GM19238 (cell line): ENCODE measurements around the gene SPEM3.

ENCODE experiments used
- DNase-seq: peaks from one replicate; pipeline ENCODE4 v3.0.0; 2011; ENCODE audit warnings: low spot score; ENCODE audit not compliant: insufficient read length

Gene SPEM3

DNA sequence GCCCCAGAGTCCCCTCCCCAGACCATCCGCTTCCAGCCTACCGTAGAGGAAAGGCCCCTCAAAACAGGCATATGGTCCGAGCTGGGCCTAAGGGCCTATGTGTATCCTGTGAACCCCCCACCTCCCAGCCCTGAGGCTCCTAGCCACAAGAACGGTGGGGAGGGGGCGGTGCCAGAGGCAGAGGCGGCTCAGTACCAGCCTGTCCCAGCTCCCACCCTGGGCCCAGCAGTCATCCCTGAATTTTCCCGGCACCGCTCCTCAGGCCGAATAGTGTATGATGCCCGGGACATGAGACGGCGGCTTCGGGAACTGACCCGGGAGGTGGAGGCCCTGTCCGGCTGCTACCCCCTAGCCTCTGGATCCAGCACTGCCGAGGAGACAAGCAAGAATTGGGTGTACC lies 7.5 kb upstream of the SPEM3 start:
- DNase-seq, result no peak

GRCh38 chr17:7423679-7424078 lies 5.0 kb upstream of the SPEM3 start:
- DNase-seq, result no peak

- no peak for DNase-seq
These were observed 3.3 kb upstream of the SPEM3 start, which contains the start of gene SPEM2 for GRCh38 chr17:7425316-7425715. TSS of gene SPEM2 (plus strand) at chr17:7425616. CDS start at chr17:7425689, 73 bp downstream.

DNA sequence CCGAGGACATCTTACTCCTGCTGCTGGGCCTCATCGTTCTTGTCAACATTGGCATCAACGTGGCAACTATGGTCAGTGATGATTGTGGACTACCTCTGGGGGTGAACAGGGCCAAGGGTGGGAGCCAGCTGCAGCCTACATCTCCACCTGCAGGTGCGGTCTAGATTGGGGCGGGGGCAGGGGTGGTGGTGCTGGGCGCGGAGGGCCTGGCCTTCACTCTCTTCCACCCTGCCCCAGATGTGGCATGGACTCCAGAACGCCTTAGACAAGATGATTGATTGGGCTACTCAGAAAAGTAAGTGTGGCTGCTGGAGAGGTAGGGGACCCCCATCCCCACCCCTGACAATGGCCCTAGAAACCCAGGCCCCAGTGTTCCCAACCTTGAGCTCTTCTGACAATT lies 2.9 kb upstream of the SPEM3 start:
- DNase-seq, result no peak

- no peak for DNase-seq
These were observed 2.3 kb upstream of the SPEM3 start for GRCh38 chr17:7426203-7426863.

DNA sequence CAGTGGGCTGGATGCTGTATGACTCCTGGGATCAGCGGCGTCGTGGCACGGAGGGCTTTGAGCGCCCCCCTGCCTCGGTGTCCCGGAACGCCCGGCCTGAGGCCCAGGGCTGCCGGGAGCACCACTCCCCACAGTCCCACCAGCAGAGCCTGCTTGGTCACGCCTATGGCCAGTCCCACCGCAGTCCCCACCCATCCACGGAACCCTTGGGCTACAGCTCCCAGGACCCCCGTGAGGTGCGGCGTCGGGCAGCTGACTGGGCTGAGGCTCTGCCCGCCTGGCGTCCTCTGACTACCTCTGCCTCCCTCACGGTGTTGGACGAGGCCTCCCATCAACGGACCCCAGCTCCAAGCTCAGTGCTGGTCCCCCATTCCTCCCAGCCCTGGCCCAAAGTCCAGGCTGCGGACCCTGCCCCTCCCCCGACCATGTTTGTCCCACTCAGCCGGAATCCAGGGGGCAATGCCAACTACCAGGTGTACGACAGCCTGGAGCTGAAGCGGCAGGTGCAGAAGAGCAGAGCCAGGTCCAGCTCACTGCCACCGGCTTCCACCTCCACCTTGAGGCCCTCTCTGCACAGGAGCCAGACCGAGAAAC lies 1.7 kb upstream of the SPEM3 start:
- DNase-seq, result no peak

- DNase-seq, result no peak
These were observed 1.1 kb upstream of the SPEM3 start for GRCh38 chr17:7427549-7427948.

GRCh38 chr17:7429722-7430121 lies 1.1 kb downstream of the SPEM3 start:
- DNase-seq, result no peak

- no peak for DNase-seq
These were observed 2.6 kb downstream of the SPEM3 start for GRCh38 chr17:7431231-7431630.

GRCh38 chr17:7432296-7432695 lies 3.6 kb downstream of the SPEM3 start:
- DNase-seq, result no peak

DNA sequence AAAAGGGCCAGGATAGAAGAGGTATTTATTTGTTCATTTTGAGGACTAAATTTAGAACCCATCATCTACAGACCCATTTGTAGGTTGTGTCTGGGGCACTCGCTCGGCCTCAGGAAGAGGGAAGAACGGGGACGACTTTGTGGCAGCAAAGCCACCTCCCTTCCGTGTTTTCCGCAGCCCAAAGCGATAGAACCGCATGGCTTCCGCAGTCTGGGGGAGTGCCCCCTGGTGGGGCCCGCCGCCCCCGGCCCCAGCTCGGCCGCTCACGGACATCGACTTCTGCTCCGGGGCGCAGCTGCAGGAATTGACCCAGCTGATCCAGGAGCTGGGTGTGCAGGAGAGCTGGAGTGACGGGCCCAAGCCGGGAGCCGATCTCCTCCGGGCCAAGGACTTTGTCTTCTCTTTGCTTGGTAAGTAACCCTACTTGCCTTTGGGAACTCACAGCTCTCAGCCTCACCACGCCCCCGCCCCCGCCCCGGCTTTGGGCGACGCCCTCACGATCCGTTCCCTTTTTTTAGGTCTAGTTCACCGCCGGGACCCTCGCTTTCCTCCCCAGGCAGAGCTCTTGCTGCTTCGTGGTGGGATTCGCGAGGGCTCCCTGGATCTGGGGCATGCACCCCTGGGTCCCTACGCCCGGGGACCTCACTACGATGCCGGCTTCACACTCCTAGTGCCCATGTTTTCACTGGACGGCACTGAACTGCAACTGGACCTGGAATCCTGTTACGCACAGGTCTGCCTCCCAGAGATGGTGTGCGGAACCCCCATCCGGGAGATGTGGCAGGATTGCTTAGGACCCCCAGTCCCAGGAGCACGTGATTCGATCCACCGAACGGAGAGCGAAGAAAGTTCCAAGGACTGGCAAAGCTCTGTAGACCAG lies 7.3 kb downstream of the SPEM3 start:
- peak; percentile 44 for DNase-seq

- DNase-seq, result peak; percentile 74
These were observed 8.1 kb downstream of the SPEM3 start for GRCh38 chr17:7436556-7437368.

- DNase-seq, result no peak
These were observed 8.8 kb downstream of the SPEM3 start for GRCh38 chr17:7437369-7437863.

GRCh38 chr17:7437950-7438614 lies 9.4 kb downstream of the SPEM3 start:
- no peak for DNase-seq

DNA sequence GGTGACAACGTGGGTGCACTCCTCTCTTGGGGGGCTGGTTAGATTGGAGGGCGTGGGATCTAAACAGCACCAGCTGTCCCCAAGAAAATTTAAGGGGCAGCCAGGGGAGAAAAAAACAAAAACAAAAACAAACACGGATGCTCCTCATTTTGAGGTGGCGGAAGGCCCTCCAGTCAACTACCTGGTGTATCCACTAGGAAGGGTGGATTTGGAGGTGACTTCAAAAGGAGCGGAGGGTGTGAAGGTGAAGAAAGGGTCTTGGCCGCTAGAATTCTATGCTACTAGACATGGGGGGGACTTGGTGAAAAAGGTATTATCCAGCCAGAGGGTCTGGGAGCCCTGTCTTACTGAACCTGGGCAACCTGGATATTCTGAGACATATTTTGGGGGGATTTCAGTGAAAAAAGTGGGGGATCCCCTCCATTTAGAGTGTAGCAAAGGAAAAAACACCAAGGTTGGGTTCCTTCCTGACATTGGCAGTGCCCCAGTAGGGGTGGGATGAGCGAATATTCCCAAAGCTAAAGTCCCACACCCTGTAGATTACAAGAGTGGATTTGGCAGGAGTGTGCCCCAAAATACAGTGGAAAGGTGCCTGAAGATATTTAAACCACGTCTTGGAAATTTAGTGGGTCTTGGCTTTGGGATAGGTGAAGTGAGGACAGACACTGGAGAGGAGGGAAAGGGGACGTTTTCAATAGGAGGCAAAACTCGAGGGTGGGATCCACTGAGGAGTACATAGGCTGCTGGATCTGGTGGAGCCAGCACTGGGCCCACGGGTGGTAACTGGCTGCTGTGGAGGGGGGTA lies 10.2 kb downstream of the SPEM3 start:
- DNase-seq, result no peak

GRCh38 chr17:7439462-7440112 lies 10.9 kb downstream of the SPEM3 start, which contains the start of gene FGF11:
TSS of gene FGF11 (plus strand) at chr17:7439512. CDS start at chr17:7439621, 109 bp downstream.
- DNase-seq, result no peak

DNA sequence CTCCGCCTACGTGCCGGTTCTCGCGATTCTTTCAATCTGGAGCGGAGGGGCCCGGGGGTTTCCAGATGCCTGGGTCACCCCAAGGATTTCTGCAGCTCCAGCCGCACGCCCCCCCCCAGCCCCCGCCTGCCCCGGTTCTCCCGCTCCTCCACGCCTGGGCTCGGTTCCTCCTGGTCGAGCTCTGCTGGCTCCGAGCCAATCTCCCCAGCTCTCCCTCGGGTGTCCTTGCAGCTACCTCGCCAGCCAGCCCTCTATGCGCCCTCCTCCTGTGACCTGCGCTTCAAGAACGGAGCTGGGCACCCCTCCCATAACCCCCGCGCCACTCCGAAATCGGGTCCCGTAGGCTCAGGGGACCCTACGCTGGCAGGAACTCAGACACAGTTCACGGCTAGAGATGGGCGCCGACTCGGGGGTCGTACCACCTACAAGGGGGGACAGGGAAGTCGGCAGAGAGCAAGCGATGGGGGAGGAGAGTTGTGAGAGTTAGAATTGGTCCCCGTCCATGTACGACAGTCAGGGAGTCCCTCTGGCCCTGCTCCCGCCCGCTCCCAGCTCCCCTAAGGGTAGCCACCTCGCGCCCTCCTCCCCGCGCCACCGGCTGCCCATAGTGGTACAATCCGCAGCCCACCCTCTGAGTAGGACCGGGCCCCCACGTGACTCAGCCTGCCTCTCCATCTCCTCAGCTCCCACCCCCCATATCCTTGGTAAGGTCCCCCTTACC lies 11.6 kb downstream of the SPEM3 start:
- peak; percentile 47 for DNase-seq

DNA sequence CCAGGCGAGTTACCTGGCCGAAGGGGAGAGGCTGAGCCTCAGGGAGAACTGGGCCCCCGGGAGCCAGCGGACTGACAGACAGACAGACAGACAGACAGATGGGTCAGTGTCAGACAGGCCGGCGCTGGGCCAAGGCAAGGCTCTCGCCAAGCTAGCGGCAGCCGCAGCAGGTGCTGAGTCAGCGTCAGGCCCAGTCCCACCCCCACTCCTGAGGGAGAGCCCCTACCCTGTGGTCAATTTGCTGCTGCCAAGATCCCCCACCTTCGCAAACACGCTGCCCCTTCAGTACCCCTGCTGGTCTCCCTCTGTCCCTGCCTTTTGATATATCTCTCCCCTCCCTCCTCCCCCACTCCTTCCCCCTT lies 12.2 kb downstream of the SPEM3 start:
- no peak for DNase-seq

GRCh38 chr17:7441266-7441665 lies 12.6 kb downstream of the SPEM3 start:
- DNase-seq, result no peak
